B cell (primary cell): ENCODE measurements around the gene PRKCQ.

Source experiments
- CTCF ChIP-seq: fragments of 200-600 bp; IDR thresholded peaks from one replicate; pipeline ENCODE4 v1.8.0; 2022; ENCODE audit warnings: antibody characterized with exemption, mild to moderate bottlenecking
- EZH2 ChIP-seq: IDR thresholded peaks from 2 replicates; pipeline ENCODE4 v1.6.1; 2012; ENCODE audit warnings: borderline replicate concordance, low read depth, mild to moderate bottlenecking, moderate library complexity, low read length; ENCODE audit not compliant: insufficient read depth, poor library complexity, severe bottlenecking

GRCh38 chr10:6401558-6402348 is 178.3 kb downstream of the PRKCQ start:
- peak; percentile 82 for TF ChIP-seq CTCF
- no peak for TF ChIP-seq EZH2
